Hematopoietic multipotent progenitor cell (in vitro differentiated cells): Measurements from ENCODE around the gene PCNX1. TPM values are rescaled to one million over a fixed set of nuclear protein-coding genes. Genes with fewer than 3 reads are reported as not detected.
"Not testable (repeated sequence)": the region's sequence is repeated elsewhere in the genome, so short reads cannot be mapped to it uniquely, and the experiment has no call there.

Experiments
- DNase-seq, 3 donors: peaks; one replicate each; pipeline ENCODE4 v3.0.0-alpha.2; 2011 to 2015; ENCODE audit warnings: low read depth in 2 of 3, low spot score in 2 of 3
- total RNA-seq: library from RNA; depleted of rRNA; stranded (reverse); fragments of >200 nt; gene quantifications from one replicate; pipeline ENCODE4 v1.2.3, GENCODE V29; 2012

PCNX1 gene
- total RNA-seq, 1 donor, result 55.2 TPM

DNA sequence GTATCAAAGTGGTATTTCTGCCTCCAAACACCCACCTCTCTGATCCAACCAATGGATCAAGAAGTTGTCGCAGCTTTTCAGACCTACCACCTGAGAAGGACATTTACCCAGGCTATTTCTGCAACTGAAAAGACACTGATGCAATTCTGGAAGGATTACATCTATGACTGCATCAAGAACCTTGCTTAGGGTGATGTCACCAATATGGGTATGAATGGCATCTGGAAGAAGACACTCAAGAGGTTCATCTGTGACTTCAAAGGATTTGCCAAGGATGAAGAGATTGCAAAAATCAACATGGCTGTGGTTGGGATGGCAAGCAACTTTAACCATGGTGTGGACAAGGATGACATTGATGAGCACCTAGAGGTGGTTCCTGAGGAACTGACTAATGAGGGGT lies 154.2 kb downstream of the PCNX1 start:
- no peak for DNase-seq

GRCh38 chr14:71062581-71063303 lies 155.5 kb downstream of the PCNX1 start:
- no peak for DNase-seq

DNA sequence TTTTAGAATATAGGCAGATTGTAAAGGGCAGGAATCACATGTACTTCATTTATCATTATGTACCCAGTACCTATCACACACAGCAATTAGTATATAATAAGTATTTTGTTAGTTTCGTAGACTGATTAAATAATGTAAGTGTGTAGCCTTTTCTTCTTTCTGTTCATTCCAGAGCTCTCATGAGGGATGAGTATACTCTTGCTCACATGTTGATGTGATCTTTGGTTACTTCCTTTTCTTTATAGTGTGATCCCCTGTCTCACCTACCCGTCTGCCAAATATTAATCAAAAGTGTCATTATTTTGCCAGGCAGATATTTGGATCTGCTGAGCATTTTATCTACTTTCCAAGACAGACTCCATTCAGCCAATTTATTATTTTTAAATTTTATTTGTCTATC lies 156.1 kb downstream of the PCNX1 start:
- no peak for DNase-seq

DNA sequence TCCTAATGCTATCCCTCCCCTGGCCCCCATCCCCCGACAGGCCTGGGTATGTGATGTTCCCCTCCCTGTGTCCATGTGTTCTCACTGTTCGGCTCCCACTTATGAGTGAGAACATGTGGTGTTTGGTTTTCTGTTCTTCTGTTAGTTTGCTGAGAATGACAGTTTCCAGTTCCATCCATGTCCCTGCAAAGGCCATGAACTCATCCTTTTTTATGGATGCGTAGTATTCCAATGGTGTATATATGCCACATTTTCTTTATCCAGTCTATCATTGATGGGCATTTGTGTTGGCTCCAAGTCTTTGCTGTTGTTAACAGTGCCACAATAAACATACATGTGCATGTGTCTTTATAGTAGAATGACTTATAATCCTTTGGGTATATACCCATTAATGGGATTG lies 157.5 kb downstream of the PCNX1 start:
- not testable (repeated sequence) for DNase-seq

- DNase-seq, result no peak
Measured at GRCh38 chr14:71070169-71070568, 162.9 kb downstream of the PCNX1 start.

DNA sequence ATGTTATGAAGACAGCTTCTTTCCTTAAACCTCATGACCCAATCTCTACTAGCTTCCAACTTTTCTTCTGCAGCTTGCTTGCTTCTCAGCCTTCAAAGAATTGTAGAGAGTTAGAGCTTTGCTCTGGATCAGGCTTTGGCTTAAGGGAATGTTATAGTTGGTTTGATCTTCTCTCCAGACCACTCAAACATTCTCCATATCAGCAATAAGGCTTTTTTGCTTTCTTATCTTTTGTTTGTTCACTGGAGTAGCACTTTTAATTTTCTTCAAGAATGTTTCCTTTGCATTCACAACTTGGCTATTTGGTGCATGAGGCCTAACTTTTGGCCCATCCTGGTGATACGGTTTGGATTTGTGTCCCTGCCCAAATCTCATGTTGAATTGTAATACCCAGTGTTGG lies 163.8 kb downstream of the PCNX1 start:
- no peak for DNase-seq

- no peak for DNase-seq
Measured at GRCh38 chr14:71076462-71077092, 169.3 kb downstream of the PCNX1 start.

DNA sequence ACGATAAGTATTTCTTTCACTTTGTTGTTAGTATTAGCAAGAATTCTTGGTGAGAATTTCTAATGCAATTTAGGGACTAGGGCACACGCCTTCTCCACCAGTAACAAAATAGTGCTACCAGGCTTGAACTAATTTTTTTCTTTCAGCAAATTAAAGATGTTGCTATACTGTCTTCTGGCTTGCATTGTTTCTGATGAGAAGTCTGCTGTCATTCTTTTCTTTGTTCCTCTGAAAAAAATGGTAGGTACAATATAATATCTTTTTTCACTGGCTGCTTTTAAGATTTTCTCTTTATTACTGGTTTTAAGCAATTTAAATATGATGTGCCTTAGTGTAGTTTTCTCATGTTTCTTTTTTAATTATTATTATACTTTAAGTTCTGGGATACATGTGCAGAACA lies 171.2 kb downstream of the PCNX1 start:
- peak in 1 of 3 donors; percentile 52 for DNase-seq

GRCh38 chr14:71086567-71086966 lies 179.3 kb downstream of the PCNX1 start:
- DNase-seq, result no peak

- no peak for DNase-seq
Measured at GRCh38 chr14:71089971-71090370, 182.7 kb downstream of the PCNX1 start.

DNA sequence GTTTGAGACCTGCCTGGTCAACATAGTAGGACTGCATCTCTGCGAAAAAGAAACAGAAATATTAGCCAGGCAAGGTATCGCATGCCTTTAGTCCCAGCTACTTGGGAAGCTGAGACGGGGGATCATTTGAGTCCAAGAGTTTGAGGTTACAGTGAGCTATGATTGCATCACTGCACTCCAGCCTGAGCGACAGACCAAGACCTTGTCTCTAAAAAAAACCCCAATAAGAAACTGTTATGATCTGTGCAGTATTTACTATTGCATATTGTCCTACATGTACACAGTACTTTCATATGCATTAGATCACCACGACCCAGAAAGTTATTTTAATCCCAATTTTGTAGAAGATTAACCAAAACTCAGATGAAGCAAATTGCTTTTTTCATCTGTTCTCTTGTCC lies 187.5 kb downstream of the PCNX1 start:
- DNase-seq, result no peak

DNA sequence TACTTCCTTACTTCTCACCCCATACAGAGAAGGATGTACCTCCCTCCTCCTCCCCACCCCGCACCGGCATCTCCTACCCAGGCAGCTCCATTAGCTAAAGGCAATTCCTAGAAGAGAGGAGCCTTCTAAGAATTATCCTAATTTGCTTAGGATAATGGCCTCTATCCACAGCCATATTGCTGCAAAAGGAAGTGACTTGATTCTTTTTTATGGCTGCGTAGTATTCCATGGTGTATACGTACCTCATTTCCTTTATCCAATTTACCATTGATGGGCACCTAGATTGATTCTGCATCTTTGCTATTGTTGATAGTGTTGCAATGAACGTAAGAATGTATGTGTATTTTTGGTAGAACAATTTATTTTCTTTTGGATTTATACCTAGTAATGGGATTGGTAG lies 189.7 kb downstream of the PCNX1 start:
- no peak for DNase-seq

GRCh38 chr14:71103662-71104484 lies 196.6 kb downstream of the PCNX1 start:
- peak; percentile 5 to 79 (median 51) for DNase-seq

- no peak for DNase-seq
Measured at GRCh38 chr14:71105177-71105576, 197.9 kb downstream of the PCNX1 start.

- no peak for DNase-seq
Measured at GRCh38 chr14:71107921-71108320, 200.7 kb downstream of the PCNX1 start.

GRCh38 chr14:71108398-71109119 lies 201.3 kb downstream of the PCNX1 start:
- no peak for DNase-seq

GRCh38 chr14:71113376-71113775 lies 206.1 kb downstream of the PCNX1 start:
- DNase-seq, result no peak

DNA sequence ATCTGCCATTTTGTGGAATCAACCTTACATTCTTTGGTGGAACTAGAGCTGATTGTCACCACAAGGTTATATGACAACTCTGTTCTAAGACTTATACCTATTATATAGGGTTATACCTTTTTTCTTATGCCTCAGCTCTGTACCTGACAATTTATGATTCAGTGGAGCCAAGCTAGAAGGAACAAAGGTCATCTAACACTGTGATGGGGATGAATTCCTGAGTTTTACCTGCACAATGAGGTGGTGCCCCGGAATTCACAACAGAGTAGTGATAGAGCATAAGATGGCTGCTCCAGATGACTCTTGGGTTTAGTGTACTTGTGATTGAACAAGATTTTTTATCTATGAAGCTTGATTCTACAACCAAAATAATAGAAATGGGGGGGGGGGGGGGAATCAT lies 207.3 kb downstream of the PCNX1 start:
- DNase-seq, result no peak

- no peak for DNase-seq
Measured at GRCh38 chr14:71115306-71115705, 208.0 kb downstream of the PCNX1 start.

DNA sequence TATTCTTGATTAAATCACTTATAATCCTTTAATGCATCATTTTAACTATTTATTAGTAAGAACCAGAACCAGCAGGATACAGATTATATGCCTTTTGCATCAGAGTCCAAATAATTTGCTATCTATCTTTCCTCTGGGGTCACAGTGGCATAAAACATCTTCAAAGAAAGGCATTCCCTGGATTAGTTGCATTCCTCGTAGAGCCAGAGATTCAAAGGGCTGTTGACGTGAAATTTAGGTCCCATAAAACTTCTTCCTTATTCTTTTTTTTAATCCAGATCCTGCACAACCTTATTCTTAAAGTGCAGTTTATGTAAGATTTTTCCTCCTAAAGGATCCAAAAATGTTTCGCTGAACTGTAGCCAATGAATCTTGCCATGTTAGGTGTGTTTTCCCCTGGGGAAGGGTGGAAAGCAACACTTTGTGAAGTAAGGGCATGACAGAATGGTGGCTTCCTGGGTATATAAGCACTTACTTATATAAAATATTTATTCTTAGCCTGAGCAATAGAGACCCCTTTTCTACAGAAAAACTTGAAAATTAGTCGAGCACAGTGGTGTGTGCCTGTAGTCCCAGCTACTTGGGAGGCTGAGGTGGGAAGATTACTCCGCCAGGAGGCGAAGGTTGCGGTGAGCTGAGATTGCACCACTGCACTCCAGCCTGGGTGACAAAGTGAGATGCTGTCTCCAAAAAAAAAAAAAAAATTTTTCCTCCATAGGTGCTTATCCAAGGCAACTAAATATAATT lies 208.7 kb downstream of the PCNX1 start:
- no peak for DNase-seq
